SK-N-SH (cell line): ENCODE results near the gene SEZ6L. TPM values are rescaled to one million over a fixed set of nuclear protein-coding genes. Genes with fewer than 3 reads are reported as not detected.

ENCODE experiments used
- CTCF ChIA-PET: fragments of 300-600, 350-600 bp; formaldehyde crosslinking; extraction: SDS; loops from one replicate; lab custom pipeline; 2021; lab: Yijun Ruan, JAX
- POLR2A ChIA-PET: fragments of 350-600 bp; sonication (Branson Sonifier 250); formaldehyde crosslinking; extraction: SDS; loops from one replicate; lab custom pipeline; 2020; ENCODE audit warnings: antibody characterized with exemption, inconsistent platforms; lab: Yijun Ruan, JAX
- DNase-seq: peaks from one replicate; pipeline ENCODE4 v3.0.0; 2012
- H2AFZ ChIP-seq: fragments of 200-600 bp; sonication (generic); 2 replicates; pipeline ENCODE4 v1.8.1; 2016; ENCODE audit warnings: antibody characterized with exemption, mild to moderate bottlenecking, low read depth
- H3F3A ChIP-seq: fragments of 200-600 bp; sonication (generic); replicated peaks from 2 replicates; pipeline ENCODE3; 2016; ENCODE audit warnings: antibody characterized with exemption, mild to moderate bottlenecking; ENCODE audit not compliant: insufficient read depth
- H3K27ac ChIP-seq, 2 experiments: fragments of 200-500 bp in 1 of 2; fragments of 200-600 bp in 1 of 2; sonication (Bioruptor generic) in 1 of 2; sonication (generic), shearing (Covaris generic) in 1 of 2; 2 replicates each; pipeline versions ENCODE4 v1.5.1 to v1.6.1; 2014 to 2016; ENCODE audit warnings: low read depth in 2 of 2, inconsistent platforms in 1 of 2, low read length in 1 of 2, mild to moderate bottlenecking in 1 of 2, mixed read lengths in 1 of 2
- H3K27me3 ChIP-seq: fragments of 200-600 bp; sonication (generic), shearing (Covaris generic); 2 replicates; pipeline ENCODE4 v1.6.1; 2016; ENCODE audit warnings: mixed run types; ENCODE audit not compliant: insufficient read depth
- H3K36me3 ChIP-seq, 2 experiments: fragments of 200-500 bp in 1 of 2; fragments of 200-600 bp in 1 of 2; sonication (Bioruptor generic) in 1 of 2; sonication (generic) in 1 of 2; replicated peaks in 1 of 2; 2 replicates each; pipeline versions ENCODE3 to v1.5.1; 2014 to 2016; ENCODE audit warnings: low read length in 1 of 2, mild to moderate bottlenecking in 1 of 2; ENCODE audit not compliant: insufficient read depth in 2 of 2, control insufficient read depth in 1 of 2
- H3K4me1 ChIP-seq, 2 experiments: fragments of 200-500 bp in 1 of 2; fragments of 200-600 bp in 1 of 2; sonication (Bioruptor generic) in 1 of 2; sonication (generic), shearing (Covaris generic) in 1 of 2; 2 replicates each; pipeline versions ENCODE4 v1.5.1 to v1.6.1; 2014 to 2016; ENCODE audit warnings: low read depth in 1 of 2, low read length in 1 of 2, mixed run types in 1 of 2; ENCODE audit not compliant: insufficient read depth in 2 of 2, control insufficient read depth in 1 of 2
- H3K4me2 ChIP-seq: fragments of 200-600 bp; sonication (generic), shearing (Covaris generic); 2 replicates; pipeline ENCODE4 v1.6.1; 2017; ENCODE audit warnings: mixed run types
- H3K4me3 ChIP-seq, 2 experiments: fragments of 200-500 bp in 1 of 2; fragments of 200-600 bp in 1 of 2; sonication (Bioruptor generic) in 1 of 2; sonication (generic), shearing (Covaris generic) in 1 of 2; 2 replicates each; pipeline versions ENCODE4 v1.5.1 to v1.8.1; 2014 to 2016; ENCODE audit warnings: low read depth in 2 of 2, inconsistent platforms in 1 of 2, low read length in 1 of 2, mild to moderate bottlenecking in 1 of 2, mixed read lengths in 1 of 2, moderate library complexity in 1 of 2
- H3K79me2 ChIP-seq: fragments of 200-600 bp; sonication (generic); 2 replicates; pipeline ENCODE4 v1.8.1; 2017; ENCODE audit warnings: mild to moderate bottlenecking; ENCODE audit not compliant: insufficient read depth
- H3K9ac ChIP-seq: fragments of 200-600 bp; sonication (generic); 2 replicates; pipeline ENCODE4 v1.6.1; 2017; ENCODE audit warnings: mixed run types
- H3K9me2 ChIP-seq: fragments of 200-600 bp; sonication (generic); 2 replicates; pipeline ENCODE4 v1.6.1; 2017; ENCODE audit warnings: mixed run types
- H3K9me3 ChIP-seq: fragments of 200-600 bp; sonication (generic); 2 replicates; pipeline ENCODE4 v1.6.1; 2017; ENCODE audit warnings: mixed run types, mild to moderate bottlenecking, moderate library complexity
- H4K20me1 ChIP-seq: fragments of 200-600 bp; sonication (generic); 2 replicates; pipeline ENCODE4 v1.6.1; 2017; ENCODE audit warnings: mild to moderate bottlenecking, mixed run types; ENCODE audit not compliant: insufficient read depth
- EP300 ChIP-seq, 2 experiments: IDR thresholded peaks; 2 replicates each; pipeline versions ENCODE4 v1.4.0 to v1.6.1; 2012; ENCODE audit warnings: borderline replicate concordance in 1 of 2, low read depth in 1 of 2, low read length in 1 of 2
- FOSL2 ChIP-seq: IDR thresholded peaks from 2 replicates; pipeline ENCODE4 v1.4.0; 2012; ENCODE audit warnings: low read depth, mild to moderate bottlenecking, moderate library complexity, borderline replicate concordance
- GABPA ChIP-seq: IDR thresholded peaks from 2 replicates; pipeline ENCODE4 v1.4.0; 2012; ENCODE audit warnings: low read depth, mild to moderate bottlenecking
- GATA2 ChIP-seq: sonication (generic); formaldehyde crosslinking; IDR thresholded peaks from 2 replicates; pipeline ENCODE4 v1.5.0; 2020; ENCODE audit warnings: mild to moderate bottlenecking, missing genetic modification reagents
- MXI1 ChIP-seq: IDR thresholded peaks from 2 replicates; pipeline ENCODE4 v1.6.1; 2012; ENCODE audit warnings: mild to moderate bottlenecking, low read depth, low read length, improper control_type of control experiment
- NRF1 ChIP-seq: IDR thresholded peaks from 2 replicates; pipeline ENCODE4 v1.6.1; 2012; ENCODE audit warnings: low read depth, mild to moderate bottlenecking, low read length
- PBX3 ChIP-seq: IDR thresholded peaks from 2 replicates; pipeline ENCODE4; 2012
- POLR2AphosphoS5 ChIP-seq: IDR thresholded peaks from 2 replicates; pipeline ENCODE4 v1.6.1; 2012; ENCODE audit warnings: low read depth, low read length
- RXRA ChIP-seq: IDR thresholded peaks from 2 replicates; pipeline ENCODE4 v1.4.0; 2012; ENCODE audit warnings: low read depth, mild to moderate bottlenecking, borderline replicate concordance
- SIN3A ChIP-seq: IDR thresholded peaks from 2 replicates; pipeline ENCODE4 v1.6.1; 2012; ENCODE audit warnings: low read depth, mild to moderate bottlenecking, low read length, moderate library complexity, borderline replicate concordance
- TAF1 ChIP-seq: IDR thresholded peaks from 2 replicates; pipeline ENCODE4 v1.6.1; 2012; ENCODE audit warnings: low read depth, mild to moderate bottlenecking, low read length, moderate library complexity, borderline replicate concordance
- TCF12 ChIP-seq: IDR thresholded peaks from 2 replicates; pipeline ENCODE4 v1.4.0; 2012
- TEAD4 ChIP-seq: IDR thresholded peaks from 2 replicates; pipeline ENCODE4 v1.4.0; 2012; ENCODE audit warnings: mild to moderate bottlenecking, borderline replicate concordance; ENCODE audit not compliant: insufficient read depth
- ZBTB33 ChIP-seq: IDR thresholded peaks from 2 replicates; pipeline ENCODE4 v1.4.0; 2012; ENCODE audit warnings: low read depth, borderline replicate concordance
- WGBS: methylation state at CpG from one replicate; pipeline ENCODE4 v1.1.6; 2017; ENCODE audit warnings: low lambda C conversion rate; 5-methylcytosine and 5-hydroxymethylcytosine counted together
- polyA plus RNA-seq, 3 experiments: library from polyadenylated mRNA; depleted of rRNA; stranded (reverse); fragments of >200 nt; gene quantifications; 2 replicates each; pipeline ENCODE4 v1.2.3, GENCODE V29; 2012
- TF ChIP-seq, protein P1 (sequence below): fragments of 150-350 bp; IDR thresholded peaks from 2 replicates; pipeline ENCODE4 v1.6.1; 2017; ENCODE audit warnings: antibody characterized with exemption, low read length, low read depth, borderline replicate concordance
- TF ChIP-seq, protein P2 (sequence below): fragments of 200-600 bp; sonication (generic); IDR thresholded peaks from 2 replicates; pipeline ENCODE4 v1.6.1; 2017; ENCODE audit warnings: antibody characterized with exemption, mild to moderate bottlenecking, moderate library complexity

SEZ6L gene
- polyA plus RNA-seq, 1 of the 3 experiments (the other 2 are of a cell fraction): 0.10 TPM

DNA sequence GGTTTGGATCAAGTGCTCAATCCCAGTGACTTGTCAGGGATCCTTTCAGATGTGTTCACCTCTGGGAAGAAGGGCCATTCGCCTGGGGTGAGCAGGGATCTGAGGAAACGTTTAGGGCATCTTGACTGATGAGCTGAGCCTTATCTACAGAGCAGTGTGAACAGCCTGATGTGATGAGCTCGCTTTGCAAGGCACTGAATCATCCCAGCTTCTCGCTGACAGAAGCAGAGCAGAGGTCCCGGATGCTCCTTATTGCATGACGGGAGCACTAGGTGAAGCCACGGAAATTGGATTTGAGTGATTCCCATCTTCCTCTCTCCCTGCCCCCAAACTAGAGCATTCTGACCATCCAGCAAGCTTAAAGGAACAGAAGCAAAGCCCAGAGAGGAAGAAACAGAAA is 46.5 kb downstream of the SEZ6L start:
- no peak overlapping the region for H3K9ac ChIP-seq
- H3K27me3 ChIP-seq: no peaks in the 10 kb centered on the region
- H3K9me2 ChIP-seq: no peaks in the 10 kb centered on the region
- no peaks in the 10 kb centered on the region for H3K9me3 ChIP-seq
- no peak for TF ChIP-seq FOSL2
- no peak for TF ChIP-seq TAF1
- TF ChIP-seq GABPA: no peak
- H2AFZ ChIP-seq: no peak overlapping the region
- H3K27ac ChIP-seq: no peak overlapping the region
- no peaks in the 10 kb centered on the region for H4K20me1 ChIP-seq
- H3K79me2 ChIP-seq: no peaks in the 10 kb centered on the region
- no peak overlapping the region for H3K4me3 ChIP-seq
- ChIA-PET POLR2A (interaction anchor here (0.5 kb wide), 1 partner anchor 373 kb away, joined by 3 read pairs; no protein-coding TSS in a partner anchor), CTCF (interaction anchor here (1.3 to 1.8 kb wide), 2 partner anchors 11 to 43 kb away, joined by 3 to 6 read pairs; no protein-coding TSS in a partner anchor)
- no peaks in the 10 kb centered on the region for H3F3A ChIP-seq
- no peak overlapping the region for H3K4me2 ChIP-seq
- 36% methylated on average over 5 of the region's 7 CpGs for WGBS
- no peaks in the 10 kb centered on the region for H3K4me1 ChIP-seq
- H3K36me3 ChIP-seq: no peaks in the 10 kb centered on the region
- DNase-seq: no peak

GRCh38 chr22:26225207-26225606 is 55.9 kb downstream of the SEZ6L start:
- Histone ChIP-seq H3K9me2 (no peaks in the 10 kb centered on the region), H3K27ac (no peak overlapping the region), H3K9ac (no peak overlapping the region), H2AFZ (no peak overlapping the region), H3F3A (no peaks in the 10 kb centered on the region), H3K36me3 (no peaks in the 10 kb centered on the region), H3K4me3 (no peak overlapping the region), H3K79me2 (no peaks in the 10 kb centered on the region), H3K4me1 (no peaks in the 10 kb centered on the region; a peak in 1 of 4 replicates), H4K20me1 (no peaks in the 10 kb centered on the region), H3K4me2 (no peak overlapping the region), H3K27me3 (no peaks in the 10 kb centered on the region), H3K9me3 (no peaks in the 10 kb centered on the region)
- no peak for DNase-seq
- POLR2A ChIA-PET: interaction anchor here (0.8 kb wide), 1 partner anchor 9 kb away, joined by 5 read pairs; no protein-coding TSS in a partner anchor
- TF ChIP-seq GATA2 (CRISPR knock-in tag): no peak
- no peak for TF ChIP-seq TAF1
- no peak for TF ChIP-seq TEAD4
- TF ChIP-seq, protein P1, sequence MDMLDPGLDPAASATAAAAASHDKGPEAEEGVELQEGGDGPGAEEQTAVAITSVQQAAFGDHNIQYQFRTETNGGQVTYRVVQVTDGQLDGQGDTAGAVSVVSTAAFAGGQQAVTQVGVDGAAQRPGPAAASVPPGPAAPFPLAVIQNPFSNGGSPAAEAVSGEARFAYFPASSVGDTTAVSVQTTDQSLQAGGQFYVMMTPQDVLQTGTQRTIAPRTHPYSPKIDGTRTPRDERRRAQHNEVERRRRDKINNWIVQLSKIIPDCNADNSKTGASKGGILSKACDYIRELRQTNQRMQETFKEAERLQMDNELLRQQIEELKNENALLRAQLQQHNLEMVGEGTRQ: no peak
- TF ChIP-seq TCF12: no peak
- TF ChIP-seq POLR2AphosphoS5: no peak
- TF ChIP-seq ZBTB33: no peak
- TF ChIP-seq FOSL2: no peak
- TF ChIP-seq EP300 (IDR thresholded peaks at IDR 0.05; ENCODE audit: borderline replicate concordance in 1 of 2, low read depth in 1 of 2, low read length in 1 of 2): no peak
- TF ChIP-seq, protein P2, sequence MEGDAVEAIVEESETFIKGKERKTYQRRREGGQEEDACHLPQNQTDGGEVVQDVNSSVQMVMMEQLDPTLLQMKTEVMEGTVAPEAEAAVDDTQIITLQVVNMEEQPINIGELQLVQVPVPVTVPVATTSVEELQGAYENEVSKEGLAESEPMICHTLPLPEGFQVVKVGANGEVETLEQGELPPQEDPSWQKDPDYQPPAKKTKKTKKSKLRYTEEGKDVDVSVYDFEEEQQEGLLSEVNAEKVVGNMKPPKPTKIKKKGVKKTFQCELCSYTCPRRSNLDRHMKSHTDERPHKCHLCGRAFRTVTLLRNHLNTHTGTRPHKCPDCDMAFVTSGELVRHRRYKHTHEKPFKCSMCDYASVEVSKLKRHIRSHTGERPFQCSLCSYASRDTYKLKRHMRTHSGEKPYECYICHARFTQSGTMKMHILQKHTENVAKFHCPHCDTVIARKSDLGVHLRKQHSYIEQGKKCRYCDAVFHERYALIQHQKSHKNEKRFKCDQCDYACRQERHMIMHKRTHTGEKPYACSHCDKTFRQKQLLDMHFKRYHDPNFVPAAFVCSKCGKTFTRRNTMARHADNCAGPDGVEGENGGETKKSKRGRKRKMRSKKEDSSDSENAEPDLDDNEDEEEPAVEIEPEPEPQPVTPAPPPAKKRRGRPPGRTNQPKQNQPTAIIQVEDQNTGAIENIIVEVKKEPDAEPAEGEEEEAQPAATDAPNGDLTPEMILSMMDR: no peak
- TF ChIP-seq SIN3A: no peak
- no peak for TF ChIP-seq PBX3
- TF ChIP-seq GABPA: no peak
- TF ChIP-seq RXRA: no peak
- TF ChIP-seq MXI1: no peak
- TF ChIP-seq NRF1: no peak
- WGBS: 7% methylated on average over 5 of the region's 5 CpGs
- CTCF ChIA-PET: interaction anchor here (1.1 to 1.5 kb wide), 4 partner anchors 12 to 53 kb away, joined by 3 to 5 read pairs (median 4); no protein-coding TSS in a partner anchor
